Testis (tissue), 3 donors: ENCODE data around the gene PDE4B. TPM values are rescaled to one million over a fixed set of nuclear protein-coding genes. Genes with fewer than 3 reads are reported as not detected.
A peak's percentile ranks its signal among the peaks of the same experiment; 100 is the strongest.

Experiments
- DNase-seq: peaks from one replicate; pipeline ENCODE4 v3.0.0-alpha.2; 2019
- H3K27ac ChIP-seq, 2 donors: fragments of 200-600 bp; sonication (generic); one replicate each; pipeline ENCODE4 v1.5.1; 2019
- H3K27me3 ChIP-seq: fragments of 200-600 bp; sonication (generic); one replicate; pipeline ENCODE4 v1.5.1; 2019
- H3K36me3 ChIP-seq: fragments of 200-600 bp; sonication (generic); one replicate; pipeline ENCODE4 v1.5.1; 2017; ENCODE audit warnings: low read depth; ENCODE audit errors: missing control alignments
- H3K4me1 ChIP-seq: fragments of 200-600 bp; sonication (generic); one replicate; pipeline ENCODE4 v1.5.1; 2019
- H3K4me3 ChIP-seq, 2 donors: fragments of 200-600 bp; sonication (generic); one replicate each; pipeline ENCODE4 v1.5.1; 2017 to 2019
- H3K9me3 ChIP-seq: fragments of 200-600 bp; sonication (generic); one replicate; pipeline ENCODE4 v1.5.1; 2017
- CTCF ChIP-seq, 3 experiments: fragments of 450-650 bp in 2 of 3; fragments of 200-600 bp in 1 of 3; sonication (generic) in 1 of 3; IDR thresholded peaks; one replicate each; pipeline ENCODE4 v1.5.1; 2016 to 2019; ENCODE audit warnings: antibody characterized with exemption in 3 of 3, mild to moderate bottlenecking in 2 of 3, moderate library complexity in 1 of 3
- POLR2A ChIP-seq: fragments of 450-650 bp; IDR thresholded peaks from one replicate; pipeline ENCODE4 v1.6.1; 2017; ENCODE audit warnings: antibody characterized with exemption, mild to moderate bottlenecking, moderate library complexity
- WGBS, 2 donors: methylation state at CpG; one replicate each; pipeline ENCODE4 v1.1.5; 2018; 5-methylcytosine and 5-hydroxymethylcytosine counted together
- intact Hi-C: fragments of 100-400 bp; cut with DNase I; formaldehyde crosslinking; loops from one replicate; pipeline ENCODE4 v1.15.1; 2023; ENCODE audit warnings: low total_unique reads
- polyA plus RNA-seq: library from polyadenylated mRNA; stranded (reverse); fragments of 350-450 nt; fragmentation: Illumina TruSeq; extraction: RNeasy Lipid Tissue Mini Kit (QIAGEN cat#74804); gene quantifications from one replicate; pipeline ENCODE4 v1.2.3, GENCODE V29; 2014; ENCODE audit warnings: low read depth, low replicate concordance; ENCODE audit not compliant: insufficient read depth
- total RNA-seq, 2 donors: library from RNA; depleted of rRNA; stranded (reverse); fragments of >200 nt; gene quantifications; one replicate each; pipeline ENCODE4 v1.2.3, GENCODE V29; 2016

The PDE4B gene
- total and polyA plus RNA-seq, 3 donors from 2014 or later, result 11.5 to 16.1 (median 12.4) TPM

DNA sequence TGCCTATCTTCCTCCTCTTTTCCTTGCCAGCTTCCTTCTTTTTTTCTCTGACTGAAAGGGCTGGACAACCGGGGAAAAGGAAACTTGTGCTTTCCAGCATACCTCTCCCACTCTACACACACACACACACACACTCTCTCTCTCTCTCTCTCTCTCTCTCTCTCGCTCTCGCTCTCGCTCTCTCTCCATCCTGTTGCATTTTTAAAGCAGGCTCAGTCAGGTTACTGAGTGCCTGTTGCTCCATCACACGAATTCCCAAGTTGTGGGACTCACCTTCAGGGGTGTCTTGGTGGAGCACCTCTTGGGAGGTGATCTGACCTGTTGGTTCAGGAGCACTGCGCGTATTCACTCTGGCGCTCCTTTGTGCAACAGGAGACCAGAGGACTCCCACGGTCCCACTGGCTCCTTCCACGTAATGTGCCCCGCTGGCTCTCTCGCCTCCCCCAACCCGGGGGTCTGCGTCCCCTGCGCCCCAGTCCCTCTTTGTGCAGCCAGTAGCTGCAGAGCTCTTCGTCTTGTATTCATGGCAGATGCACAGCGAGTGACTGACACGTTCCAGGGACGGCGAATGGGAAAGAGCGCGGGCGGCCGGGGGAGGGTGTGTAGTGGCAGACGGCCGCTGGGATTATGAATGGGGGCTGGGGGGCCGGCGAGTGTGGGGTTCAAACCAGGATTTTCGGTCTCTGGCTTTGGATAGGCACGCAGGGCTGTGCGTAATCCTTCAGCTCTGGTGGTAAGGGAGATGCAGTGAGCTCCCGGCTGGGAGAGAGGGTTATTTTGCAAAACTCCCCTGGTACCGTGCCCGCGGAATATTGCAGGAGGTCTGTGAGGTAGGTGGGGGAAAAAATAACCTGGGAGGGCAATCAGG is 660 bp upstream of the PDE4B start:
- intact Hi-C loops, result no loop called here
- Histone ChIP-seq H3K36me3 (no peaks in the 10 kb centered on the region), H3K9me3 (no peaks in the 10 kb centered on the region), H3K4me3 (peak overlapping the region; percentile 39 to 54), H3K4me1 (no peaks in the 10 kb centered on the region), H3K27me3 (no peaks in the 10 kb centered on the region), H3K27ac (no peak overlapping the region)
- peak; percentile 17 for DNase-seq
- TF ChIP-seq POLR2A, result no peak
- no peak for TF ChIP-seq CTCF (IDR thresholded peaks at IDR 0.05)
- 2 to 3% methylated on average over 30 to 35 of the region's 35 CpGs for WGBS, 2 donors

GRCh38 chr1:65793359-65793732 is 651 bp downstream of the PDE4B start:
- H3K27ac ChIP-seq, result no peak overlapping the region
- TF ChIP-seq POLR2A (no peak), CTCF (IDR thresholded peaks at IDR 0.05) (no peak)
- no peaks in the 10 kb centered on the region for H3K9me3 ChIP-seq
- intact Hi-C loops, result no loop called here
- no peaks in the 10 kb centered on the region for H3K4me1 ChIP-seq
- DNase-seq, result no peak
- WGBS, 2 donors, result 2 to 3% methylated on average over 17 to 20 of the region's 20 CpGs
- H3K4me3 ChIP-seq, result peak overlapping the region; percentile 39 to 54
- H3K36me3 ChIP-seq, result no peaks in the 10 kb centered on the region
- no peaks in the 10 kb centered on the region for H3K27me3 ChIP-seq

DNA sequence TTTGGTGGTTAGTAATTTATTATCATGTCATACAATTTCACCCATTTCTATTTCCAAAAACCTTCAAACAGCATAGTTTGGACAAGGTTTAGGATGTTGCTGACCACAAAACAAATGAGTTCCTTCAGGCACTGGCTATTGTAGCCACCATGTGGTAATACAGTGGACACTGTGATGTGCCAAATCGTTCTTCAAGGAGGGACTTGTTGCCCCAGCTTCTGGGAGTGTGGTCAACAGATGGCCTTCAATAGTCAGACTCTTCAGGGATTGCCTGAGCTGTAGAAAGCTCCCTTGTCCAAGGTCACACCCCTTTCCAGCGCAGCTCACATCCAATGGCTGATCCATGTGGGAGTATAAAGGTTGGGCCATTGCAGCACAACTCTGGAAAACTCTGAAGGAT is 2.6 kb downstream of the PDE4B start:
- H3K4me3 ChIP-seq, result no peak overlapping the region
- H3K4me1 ChIP-seq, result no peaks in the 10 kb centered on the region
- 78 to 91% methylated on average over 2 of the region's 2 CpGs for WGBS, 2 donors
- H3K9me3 ChIP-seq, result no peaks in the 10 kb centered on the region
- intact Hi-C loops, result no loop called here
- no peaks in the 10 kb centered on the region for H3K36me3 ChIP-seq
- no peak for DNase-seq
- H3K27ac ChIP-seq, result no peak overlapping the region
- H3K27me3 ChIP-seq, result no peaks in the 10 kb centered on the region
- TF ChIP-seq CTCF (IDR thresholded peaks at IDR 0.05), result no peak
- TF ChIP-seq POLR2A, result no peak

GRCh38 chr1:65799601-65800000 is 6.9 kb downstream of the PDE4B start:
- TF ChIP-seq CTCF (IDR thresholded peaks at IDR 0.05), result no peak
- no peak for TF ChIP-seq POLR2A
- Histone ChIP-seq H3K9me3 (no peaks in the 10 kb centered on the region), H3K4me3 (no peak overlapping the region), H3K27ac (no peak overlapping the region), H3K27me3 (no peaks in the 10 kb centered on the region), H3K36me3 (no peaks in the 10 kb centered on the region), H3K4me1 (no peaks in the 10 kb centered on the region)
- intact Hi-C loops, result no loop called here
- 100% methylated on average over 1 of the region's 1 CpG for WGBS, 2 donors
- no peak for DNase-seq

GRCh38 chr1:65804584-65804983 is 11.9 kb downstream of the PDE4B start:
- Histone ChIP-seq H3K27ac (no peak overlapping the region), H3K9me3 (no peaks in the 10 kb centered on the region), H3K4me1 (no peaks in the 10 kb centered on the region), H3K36me3 (no peaks in the 10 kb centered on the region), H3K27me3 (no peaks in the 10 kb centered on the region), H3K4me3 (no peak overlapping the region)
- TF ChIP-seq POLR2A (no peak), CTCF (IDR thresholded peaks at IDR 0.05) (no peak)
- WGBS, 2 donors, result 60 to 70% methylated on average over 1 of the region's 1 CpG
- intact Hi-C loops, result no loop called here
- no peak for DNase-seq
